C4-2B (cell line): ENCODE results near the gene MMP17.

Experiments
- ZFX ChIP-seq: fragments of 450-650 bp; IDR thresholded peaks from 2 replicates; pipeline ENCODE4 v1.6.1; 2017
- TF ChIP-seq, protein P1 (sequence below): fragments of 450-650 bp; conservative IDR thresholded peaks from 2 replicates; pipeline ENCODE4 v1.5.1; 2017; ENCODE audit warnings: mild to moderate bottlenecking

GRCh38 chr12:131831635-131832041, 3.4 kb downstream of the MMP17 start:
- TF ChIP-seq, protein P1, sequence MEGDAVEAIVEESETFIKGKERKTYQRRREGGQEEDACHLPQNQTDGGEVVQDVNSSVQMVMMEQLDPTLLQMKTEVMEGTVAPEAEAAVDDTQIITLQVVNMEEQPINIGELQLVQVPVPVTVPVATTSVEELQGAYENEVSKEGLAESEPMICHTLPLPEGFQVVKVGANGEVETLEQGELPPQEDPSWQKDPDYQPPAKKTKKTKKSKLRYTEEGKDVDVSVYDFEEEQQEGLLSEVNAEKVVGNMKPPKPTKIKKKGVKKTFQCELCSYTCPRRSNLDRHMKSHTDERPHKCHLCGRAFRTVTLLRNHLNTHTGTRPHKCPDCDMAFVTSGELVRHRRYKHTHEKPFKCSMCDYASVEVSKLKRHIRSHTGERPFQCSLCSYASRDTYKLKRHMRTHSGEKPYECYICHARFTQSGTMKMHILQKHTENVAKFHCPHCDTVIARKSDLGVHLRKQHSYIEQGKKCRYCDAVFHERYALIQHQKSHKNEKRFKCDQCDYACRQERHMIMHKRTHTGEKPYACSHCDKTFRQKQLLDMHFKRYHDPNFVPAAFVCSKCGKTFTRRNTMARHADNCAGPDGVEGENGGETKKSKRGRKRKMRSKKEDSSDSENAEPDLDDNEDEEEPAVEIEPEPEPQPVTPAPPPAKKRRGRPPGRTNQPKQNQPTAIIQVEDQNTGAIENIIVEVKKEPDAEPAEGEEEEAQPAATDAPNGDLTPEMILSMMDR = no peak
- TF ChIP-seq ZFX = no peak
